GM18951 (cell line): Measurements from ENCODE around the gene CAB39.

Source experiments
- POLR2A ChIP-seq: IDR thresholded peaks from 4 replicates; pipeline ENCODE4 v1.6.1; 2011; ENCODE audit warnings: mild to moderate bottlenecking; ENCODE audit not compliant: insufficient read length, insufficient read depth; ENCODE audit errors: extremely low read depth
- in situ Hi-C: fragments of 300-500 bp; cut with MboI; formaldehyde crosslinking; loops from one replicate; pipeline ENCODE4 v1.12.0; 2022; ENCODE audit warnings: low sequenced_read_pairs, mixed read lengths, inconsistent platforms; ENCODE audit not compliant: unreplicated experiment

CAB39 gene

DNA sequence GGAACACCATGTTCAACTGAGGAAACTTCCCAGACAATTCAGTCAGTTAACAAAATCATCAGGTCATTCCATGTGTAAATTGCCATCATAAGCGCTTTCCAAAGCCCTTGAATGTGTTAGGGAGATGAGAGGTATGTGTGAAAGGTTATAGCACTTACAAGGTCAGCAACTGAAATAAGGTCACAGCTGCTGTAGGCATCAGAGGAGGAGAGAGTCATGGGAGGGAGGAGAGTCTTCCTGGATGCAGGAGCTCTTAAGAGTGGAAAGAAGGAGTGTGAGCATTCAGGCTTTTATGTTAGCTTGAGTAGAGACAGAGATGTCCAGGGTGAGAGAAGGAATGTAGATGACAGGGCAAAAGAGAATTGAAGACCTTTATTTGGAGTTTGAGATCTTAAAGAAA is 67.0 kb downstream of the CAB39 start:
- no peak for TF ChIP-seq POLR2A
- in situ Hi-C loops: loop anchor here (25.0 kb wide), 1 partner anchor 767 kb away; no protein-coding TSS in a partner anchor

DNA sequence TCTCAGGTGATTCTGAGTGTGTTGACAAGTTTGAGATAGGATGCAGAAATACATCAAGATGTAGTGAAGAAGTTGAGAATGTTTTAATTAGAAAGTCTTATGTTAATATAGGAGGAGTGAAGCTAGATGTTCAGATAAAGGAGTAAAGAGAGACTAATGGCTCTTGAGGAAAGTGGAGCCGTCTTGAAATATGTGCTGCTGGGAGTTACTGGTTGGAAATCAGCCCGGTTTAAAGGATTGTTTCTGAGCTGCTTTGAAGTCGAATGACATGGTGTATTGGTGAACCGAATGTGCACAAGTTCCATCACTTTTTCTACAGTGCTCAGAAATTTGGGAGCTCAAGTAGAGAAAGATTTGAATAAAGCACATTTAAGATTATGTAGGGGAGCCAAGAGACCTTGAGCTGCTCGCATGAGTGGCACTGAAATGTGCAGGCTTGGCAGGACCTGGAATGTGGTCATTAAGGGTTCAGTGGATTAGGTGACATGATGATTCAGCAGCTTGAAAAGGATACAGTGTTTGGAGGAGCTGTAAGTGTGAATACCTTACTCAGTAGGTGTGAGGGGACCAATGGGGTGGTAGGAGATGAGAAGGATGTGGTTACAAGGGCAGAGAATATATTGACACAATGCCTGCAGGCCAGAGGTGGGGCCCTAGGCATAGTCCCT is 68.6 kb downstream of the CAB39 start:
- in situ Hi-C loops: loop anchor here (25.0 kb wide), 1 partner anchor 769 kb away; no protein-coding TSS in a partner anchor
- no peak for TF ChIP-seq POLR2A

DNA sequence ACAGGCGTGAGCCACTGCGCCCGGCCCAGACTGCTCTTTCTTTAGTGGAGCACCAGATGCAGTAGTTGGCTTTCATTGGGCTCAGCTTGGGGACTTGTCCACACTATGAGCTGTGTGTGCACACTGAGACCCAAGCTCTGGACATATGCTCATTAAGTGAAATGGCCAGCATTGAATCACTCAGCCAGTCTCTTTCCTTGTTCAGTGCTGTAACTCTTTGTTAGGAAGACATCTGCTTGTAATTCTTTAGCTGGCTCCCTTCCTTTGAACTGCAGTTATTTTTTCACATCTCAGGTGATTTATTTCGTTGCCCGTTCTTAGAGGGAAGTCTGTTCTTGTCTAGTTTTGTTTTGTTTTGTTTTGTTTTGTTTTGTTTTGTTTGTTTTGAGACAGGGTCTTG is 70.5 kb downstream of the CAB39 start:
- no peak for TF ChIP-seq POLR2A
- in situ Hi-C loops: loop anchor here (25.0 kb wide), 1 partner anchor 771 kb away; no protein-coding TSS in a partner anchor

GRCh38 chr2:230784795-230785194 is 72.2 kb downstream of the CAB39 start:
- no peak for TF ChIP-seq POLR2A
- in situ Hi-C loops: loop anchor here (25.0 kb wide), 1 partner anchor 772 kb away; no protein-coding TSS in a partner anchor

DNA sequence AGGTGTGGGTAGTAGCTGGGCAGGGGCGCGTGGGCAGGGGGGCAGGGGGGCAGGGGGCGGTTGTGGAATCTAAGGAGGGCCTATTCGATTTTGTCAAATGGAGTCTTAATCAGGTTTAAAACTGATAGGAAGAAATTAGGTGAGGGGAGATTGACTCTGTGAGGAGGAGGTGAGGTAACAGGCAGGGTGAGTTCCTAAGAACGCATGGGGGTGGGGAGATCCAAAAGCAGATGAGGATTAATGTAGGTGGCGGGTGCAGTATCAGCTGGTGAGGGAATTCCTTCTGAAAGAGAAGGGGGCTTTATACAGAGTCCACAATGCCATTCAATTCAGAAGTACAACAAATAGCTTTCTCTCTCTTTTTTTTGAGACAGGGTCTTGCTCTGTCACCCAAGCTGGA is 72.7 kb downstream of the CAB39 start:
- no peak for TF ChIP-seq POLR2A
- in situ Hi-C loops: loop anchor here (25.0 kb wide), 1 partner anchor 773 kb away; no protein-coding TSS in a partner anchor

- in situ Hi-C loops: loop anchor here (25.0 kb wide), 1 partner anchor 775 kb away; no protein-coding TSS in a partner anchor
These were observed 74.5 kb downstream of the CAB39 start for GRCh38 chr2:230787101-230787500.

GRCh38 chr2:230788554-230789175 is 76.0 kb downstream of the CAB39 start:
- in situ Hi-C loops: loop anchor here (25.0 kb wide), 1 partner anchor 776 kb away; no protein-coding TSS in a partner anchor

More at GRCh38 chr2:230787101-230787500, 74.5 kb downstream of the CAB39 start:
- TF ChIP-seq POLR2A: no peak

GRCh38 chr2:230790981-230791380 is 78.3 kb downstream of the CAB39 start:
- no peak for TF ChIP-seq POLR2A
- in situ Hi-C loops: loop anchor here (25.0 kb wide), 1 partner anchor 779 kb away; no protein-coding TSS in a partner anchor

More at GRCh38 chr2:230788554-230789175, 76.0 kb downstream of the CAB39 start:
- no peak for TF ChIP-seq POLR2A

- in situ Hi-C loops: loop anchor here (25.0 kb wide), 1 partner anchor 781 kb away; no protein-coding TSS in a partner anchor
- no peak for TF ChIP-seq POLR2A
These were observed 81.1 kb downstream of the CAB39 start for GRCh38 chr2:230793572-230794359.

DNA sequence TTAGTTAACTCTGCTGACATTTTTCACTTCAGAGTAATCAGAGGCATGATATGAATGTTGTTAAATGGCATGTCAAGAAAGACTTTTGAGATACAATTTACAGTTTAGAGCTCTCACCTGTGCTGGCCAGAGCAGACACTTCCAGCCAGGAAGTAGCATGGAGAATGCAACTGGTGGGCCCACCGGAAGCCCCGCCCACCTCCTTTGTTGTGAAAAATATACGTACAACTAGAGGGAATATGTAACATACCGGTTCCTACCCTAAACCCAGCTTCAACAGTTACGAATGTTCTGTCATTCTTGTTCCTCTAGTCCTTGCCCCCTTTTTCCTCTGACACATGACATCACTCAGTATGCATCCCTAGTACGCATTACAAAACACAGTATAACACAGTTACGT is 81.9 kb downstream of the CAB39 start:
- in situ Hi-C loops: loop anchor here (25.0 kb wide), 1 partner anchor 782 kb away; no protein-coding TSS in a partner anchor
- no peak for TF ChIP-seq POLR2A

DNA sequence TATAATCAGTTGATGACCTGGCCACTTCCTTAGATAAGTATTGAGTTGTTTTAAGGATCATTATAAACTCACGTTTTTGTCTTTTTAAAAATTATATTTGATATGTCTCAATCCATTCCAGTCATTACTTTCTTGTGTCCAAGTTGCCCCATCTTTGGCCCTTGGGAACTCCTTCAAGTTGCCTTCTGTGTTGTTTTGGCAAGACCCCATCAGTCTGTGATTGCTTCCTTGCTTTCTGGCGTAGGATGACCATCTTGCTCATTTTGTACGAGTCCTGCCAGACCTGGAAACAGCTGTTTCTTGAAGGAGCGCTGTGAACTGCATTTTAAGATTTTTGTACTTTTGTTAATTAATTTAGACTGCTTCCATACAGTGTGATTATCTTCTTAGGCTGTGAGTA is 83.2 kb downstream of the CAB39 start:
- no peak for TF ChIP-seq POLR2A
- in situ Hi-C loops: loop anchor here (25.0 kb wide), 1 partner anchor 784 kb away; no protein-coding TSS in a partner anchor

GRCh38 chr2:230796280-230796862 is 83.7 kb downstream of the CAB39 start:
- in situ Hi-C loops: loop anchor here (25.0 kb wide), 1 partner anchor 784 kb away; no protein-coding TSS in a partner anchor
- no peak for TF ChIP-seq POLR2A
